Neural cell (in vitro differentiated cells): ENCODE data around the gene REXO1. TPM values are rescaled to one million over a fixed set of nuclear protein-coding genes. Genes with fewer than 3 reads are reported as not detected.

ENCODE experiments used
- H2AFZ ChIP-seq: fragments of 200-600, 300-800 bp; sonication (generic), shearing (Covaris generic); 2 replicates; pipeline ENCODE4 v1.6.0; 2014; ENCODE audit warnings: low read depth, mild to moderate bottlenecking, antibody characterized with exemption, low read length, moderate library complexity
- H3F3A ChIP-seq: fragments of 200-600 bp; shearing (Covaris generic); 2 replicates; pipeline ENCODE4 v1.6.1; 2016; ENCODE audit warnings: mild to moderate bottlenecking, moderate library complexity, mixed read lengths, antibody characterized with exemption, low read length; ENCODE audit not compliant: insufficient read depth, poor library complexity, severe bottlenecking
- H3K27ac ChIP-seq: fragments of 200-600, 300-800 bp; sonication (generic), shearing (Covaris generic); 2 replicates; pipeline ENCODE4 v1.5.1; 2014; ENCODE audit warnings: mild to moderate bottlenecking, low read length, moderate library complexity
- H3K27me3 ChIP-seq: fragments of 300-800, 200-600 bp; sonication (generic), shearing (Covaris generic); 2 replicates; pipeline ENCODE4 v1.6.0; 2014; ENCODE audit warnings: mild to moderate bottlenecking, low read depth, low read length, moderate library complexity; ENCODE audit not compliant: insufficient read depth
- H3K36me3 ChIP-seq: fragments of 300-800, 200-600 bp; sonication (generic), shearing (Covaris generic); 2 replicates; pipeline ENCODE4 v1.5.1; 2014; ENCODE audit warnings: mild to moderate bottlenecking, antibody characterized with exemption, low read length, moderate library complexity; ENCODE audit not compliant: insufficient read depth
- H3K4me2 ChIP-seq: fragments of 300-800, 200-600 bp; sonication (generic), shearing (Covaris generic); 2 replicates; pipeline ENCODE4 v1.6.0; 2014; ENCODE audit warnings: mild to moderate bottlenecking, low read length
- H3K4me3 ChIP-seq: fragments of 300-800, 200-600 bp; sonication (generic), shearing (Covaris generic); 2 replicates; pipeline ENCODE4 v1.5.1; 2014; ENCODE audit warnings: mild to moderate bottlenecking, low read length, moderate library complexity
- H3K79me2 ChIP-seq: fragments of 200-600 bp; shearing (Covaris generic); replicated peaks from 2 replicates; pipeline ENCODE4 v1.6.0; 2014; ENCODE audit warnings: mild to moderate bottlenecking, low read length, moderate library complexity; ENCODE audit not compliant: insufficient read depth
- H3K9ac ChIP-seq: fragments of 300-800, 200-600 bp; sonication (generic), shearing (Covaris generic); 2 replicates; pipeline ENCODE4 v1.6.1; 2016; ENCODE audit warnings: mild to moderate bottlenecking, low read length, mixed read lengths
- H3K9me2 ChIP-seq: fragments of 200-600 bp; shearing (Covaris generic); 2 replicates; pipeline ENCODE4 v1.6.1; 2016; ENCODE audit warnings: mild to moderate bottlenecking, low read length, mixed read lengths; ENCODE audit not compliant: insufficient read depth
- H3K9me3 ChIP-seq: fragments of 200-600, 300-800 bp; sonication (generic), shearing (Covaris generic); 2 replicates; pipeline ENCODE4 v1.6.1; 2016; ENCODE audit warnings: mild to moderate bottlenecking, mixed run types, low read length, moderate library complexity, mixed read lengths
- H4K20me1 ChIP-seq: fragments of 200-600 bp; shearing (Covaris generic); 2 replicates; pipeline ENCODE4 v1.6.1; 2016; ENCODE audit warnings: mild to moderate bottlenecking, mixed run types; ENCODE audit not compliant: insufficient read depth
- CTCF ChIP-seq: fragments of 450-650 bp; IDR thresholded peaks from 2 replicates; pipeline ENCODE4 v1.5.1; 2014; ENCODE audit warnings: antibody characterized with exemption, mild to moderate bottlenecking, moderate library complexity; ENCODE audit not compliant: poor library complexity, severe bottlenecking
- EP300 ChIP-seq: fragments of 450-650 bp; conservative IDR thresholded peaks from 2 replicates; pipeline ENCODE4 v1.6.1; 2014; ENCODE audit warnings: antibody characterized with exemption, mild to moderate bottlenecking, moderate library complexity; ENCODE audit not compliant: poor library complexity, severe bottlenecking
- EZH2 ChIP-seq: fragments of 200-600, 300-800 bp; shearing (Covaris generic), sonication (generic); IDR thresholded peaks from 2 replicates; pipeline ENCODE4 v1.6.1; 2014; ENCODE audit warnings: antibody characterized with exemption, low read length, borderline replicate concordance, mild to moderate bottlenecking; ENCODE audit not compliant: insufficient read depth, poor library complexity, severe bottlenecking
- MXI1 ChIP-seq: fragments of 450-650 bp; conservative IDR thresholded peaks from 2 replicates; pipeline ENCODE4 v1.6.1; 2014; ENCODE audit warnings: antibody characterized with exemption, mild to moderate bottlenecking; ENCODE audit not compliant: poor library complexity, severe bottlenecking
- POLR2AphosphoS5 ChIP-seq: IDR thresholded peaks from 2 replicates; pipeline ENCODE4 v1.6.1; 2012
- RAD21 ChIP-seq: fragments of 450-650 bp; conservative IDR thresholded peaks from 2 replicates; pipeline ENCODE4 v1.6.1; 2014; ENCODE audit warnings: antibody characterized with exemption, mild to moderate bottlenecking, moderate library complexity
- REST ChIP-seq: IDR thresholded peaks from 2 replicates; pipeline ENCODE4 v1.6.1; 2012; ENCODE audit warnings: borderline replicate concordance
- SMC3 ChIP-seq: fragments of 450-650 bp; conservative IDR thresholded peaks from 2 replicates; pipeline ENCODE4 v1.6.1; 2014; ENCODE audit warnings: antibody characterized with exemption, mild to moderate bottlenecking, moderate library complexity; ENCODE audit not compliant: poor library complexity
- TAF1 ChIP-seq: IDR thresholded peaks from 2 replicates; pipeline ENCODE4 v1.6.1; 2012; ENCODE audit warnings: low read depth
- polyA plus RNA-seq: library from polyadenylated mRNA; depleted of rRNA; stranded (reverse); fragments of >200 nt; gene quantifications from 2 replicates; pipeline ENCODE4 v1.2.3, GENCODE V29; 2014

REXO1 gene
- polyA plus RNA-seq, 1 donor from 2014 or later = 9.2 TPM

- Histone ChIP-seq H3K9ac (no peak overlapping the region), H4K20me1 (no peaks in the 10 kb centered on the region), H3K27me3 (no peaks in the 10 kb centered on the region), H3K36me3 (no peaks in the 10 kb centered on the region), H3K27ac (no peak overlapping the region), H3K9me2 (no peaks in the 10 kb centered on the region), H3K4me3 (no peak overlapping the region), H3K9me3 (no peaks in the 10 kb centered on the region), H2AFZ (no peak overlapping the region), H3K79me2 (no peaks in the 10 kb centered on the region), H3F3A (no peaks in the 10 kb centered on the region), H3K4me2 (no peak overlapping the region)
- no peak for TF ChIP-seq TAF1
- no peak for TF ChIP-seq EP300
- no peak for TF ChIP-seq EZH2
- TF ChIP-seq POLR2AphosphoS5 = no peak
- no peak for TF ChIP-seq REST
- peak; percentile 82 for TF ChIP-seq CTCF
- peak; percentile 42 for TF ChIP-seq RAD21
- TF ChIP-seq SMC3 = peak; percentile 53
- TF ChIP-seq MXI1 = no peak
Measured at GRCh38 chr19:1837625-1838105, 10.6 kb downstream of the REXO1 start.

GRCh38 chr19:1837222-1837565 is 11.1 kb downstream of the REXO1 start:
- Histone ChIP-seq H3K27me3 (no peaks in the 10 kb centered on the region), H3K9ac (no peak overlapping the region), H4K20me1 (no peaks in the 10 kb centered on the region), H2AFZ (no peak overlapping the region), H3K4me3 (no peak overlapping the region), H3K27ac (no peak overlapping the region), H3F3A (no peaks in the 10 kb centered on the region), H3K4me2 (no peak overlapping the region), H3K9me3 (no peaks in the 10 kb centered on the region), H3K36me3 (no peaks in the 10 kb centered on the region), H3K9me2 (no peaks in the 10 kb centered on the region), H3K79me2 (no peaks in the 10 kb centered on the region)
- TF ChIP-seq CTCF = no peak
